ENCODE data around the gene CFD.
"Not testable (repeated sequence)": the region's sequence is repeated elsewhere in the genome, so short reads cannot be mapped to it uniquely, and the experiment has no call there.

Gene CFD

DNA sequence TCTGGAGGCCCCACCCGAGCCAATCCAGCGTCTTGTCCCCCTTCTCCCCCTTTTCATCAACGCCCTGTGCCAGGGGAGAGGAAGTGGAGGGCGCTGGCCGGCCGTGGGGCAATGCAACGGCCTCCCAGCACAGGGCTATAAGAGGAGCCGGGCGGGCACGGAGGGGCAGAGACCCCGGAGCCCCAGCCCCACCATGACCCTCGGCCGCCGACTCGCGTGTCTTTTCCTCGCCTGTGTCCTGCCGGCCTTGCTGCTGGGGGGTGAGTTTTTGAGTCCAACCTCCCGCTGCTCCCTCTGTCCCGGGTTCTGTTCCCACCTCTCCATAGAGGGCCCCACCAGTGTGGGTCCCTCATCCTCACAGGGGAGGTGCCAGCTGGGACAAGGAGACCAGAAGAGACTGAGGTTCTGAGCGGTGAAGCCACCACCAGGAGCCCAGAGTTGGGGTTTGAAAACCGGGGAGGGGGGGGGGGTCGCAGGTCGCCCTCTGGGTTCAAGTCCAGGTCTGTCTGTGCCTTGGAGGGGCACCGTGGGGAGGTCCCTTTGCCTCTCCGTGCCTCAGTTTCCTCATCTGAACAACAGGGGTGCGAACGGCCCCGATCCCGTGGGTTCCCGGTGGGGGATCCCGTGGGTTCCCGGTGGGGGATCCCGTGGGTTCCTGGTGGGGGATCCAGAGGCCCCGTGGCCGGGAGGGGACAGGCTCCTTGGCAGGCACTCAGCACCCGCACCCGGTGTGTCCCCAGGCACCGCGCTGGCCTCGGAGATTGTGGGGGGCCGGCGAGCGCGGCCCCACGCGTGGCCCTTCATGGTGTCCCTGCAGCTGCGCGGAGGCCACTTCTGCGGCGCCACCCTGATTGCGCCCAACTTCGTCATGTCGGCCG is 7.1 kb upstream of the CFD start, which contains the start of gene ELANE:
Gene ELANE (plus strand): TSS at position 168 of the 878 bp plus-strand sequence. CDS start 26 bp downstream, at position 194.
- DNase-seq (ENCODE audit: low read depth in 2 of 2), result no peak

DNA sequence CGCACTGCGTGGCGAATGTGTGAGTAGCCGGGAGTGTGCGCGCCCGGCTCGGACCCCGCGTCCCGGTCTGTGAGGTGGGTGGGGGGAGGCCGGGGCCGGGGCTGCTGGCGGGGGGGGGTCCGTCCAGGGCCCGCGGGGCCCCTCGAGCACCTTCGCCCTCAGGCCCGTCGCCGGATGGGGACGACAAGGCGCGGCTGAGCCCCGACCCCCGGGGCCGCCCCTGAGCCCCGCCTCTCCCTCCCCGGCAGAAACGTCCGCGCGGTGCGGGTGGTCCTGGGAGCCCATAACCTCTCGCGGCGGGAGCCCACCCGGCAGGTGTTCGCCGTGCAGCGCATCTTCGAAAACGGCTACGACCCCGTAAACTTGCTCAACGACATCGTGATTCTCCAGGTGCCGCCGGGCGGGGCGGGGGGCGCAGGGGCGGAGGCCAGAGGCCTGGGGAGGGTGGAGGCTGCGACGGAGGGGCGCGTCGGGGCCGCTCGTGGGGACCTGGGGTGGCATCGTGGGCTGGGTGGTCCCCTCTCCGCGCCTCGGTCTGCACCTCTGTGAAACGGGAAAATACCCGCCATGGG is 6.4 kb upstream of the CFD start:
- DNase-seq (ENCODE audit: low read depth in 2 of 2), result no peak

DNA sequence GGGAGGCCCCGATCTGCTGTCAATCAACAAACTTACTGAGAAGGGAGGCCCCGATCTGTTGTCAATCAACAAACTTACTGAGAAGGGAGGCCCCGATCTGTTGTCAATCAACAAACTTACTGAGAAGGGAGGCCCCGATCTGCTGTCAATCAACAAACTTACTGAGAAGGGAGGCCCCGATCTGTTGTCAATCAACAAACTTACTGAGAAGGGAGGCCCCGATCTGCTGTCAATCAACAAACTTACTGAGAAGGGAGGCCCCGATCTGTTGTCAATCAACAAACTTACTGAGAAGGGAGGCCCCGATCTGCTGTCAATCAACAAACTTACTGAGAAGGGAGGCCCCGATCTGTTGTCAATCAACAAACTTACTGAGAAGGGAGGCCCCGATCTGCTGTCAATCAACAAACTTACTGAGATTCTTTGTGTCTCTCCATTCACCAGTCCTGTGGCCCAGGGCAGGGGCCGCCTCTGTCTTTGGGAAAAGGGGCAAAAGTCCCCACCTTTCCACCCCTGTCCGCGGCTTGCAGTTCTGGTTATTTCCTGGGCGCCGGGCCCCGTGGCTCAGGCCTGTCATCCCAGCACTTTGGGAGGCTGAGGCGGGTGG is 5.7 kb upstream of the CFD start:
- not testable (repeated sequence) for DNase-seq (ENCODE audit: low read depth in 2 of 2)

- DNase-seq (ENCODE audit: low read depth in 2 of 2), result no peak
These were observed 4.9 kb upstream of the CFD start for GRCh38 chr19:854549-854948.

GRCh38 chr19:855142-855541 is 4.3 kb upstream of the CFD start:
- DNase-seq (ENCODE audit: low read depth in 2 of 2), result no peak

GRCh38 chr19:855566-856120 is 3.8 kb upstream of the CFD start:
- no peak for DNase-seq (ENCODE audit: low read depth in 2 of 2)

DNA sequence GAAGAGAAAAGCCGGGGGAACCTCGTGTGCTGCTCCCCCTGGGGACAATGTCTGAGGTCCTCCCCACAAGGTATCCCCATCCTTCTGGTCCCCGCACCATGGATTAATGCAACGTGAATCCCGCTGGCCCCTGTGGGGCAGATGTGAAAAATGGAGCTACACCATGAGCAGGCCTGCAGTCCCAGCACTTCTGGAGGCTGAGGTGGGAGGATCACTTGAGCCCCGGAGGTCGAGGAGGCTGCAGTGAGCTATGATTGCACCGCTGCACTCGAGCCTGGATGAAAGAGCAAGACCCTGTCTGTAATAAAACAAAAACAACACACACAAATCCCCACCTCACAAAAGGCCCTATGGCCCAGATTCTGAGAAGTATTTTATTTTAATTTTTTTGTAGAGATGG is 1.2 kb upstream of the CFD start:
- no peak for DNase-seq (ENCODE audit: low read depth in 2 of 2)

GRCh38 chr19:861141-861755 is 1.8 kb downstream of the CFD start:
- no peak for DNase-seq (ENCODE audit: low read depth in 2 of 2)

- peak; percentile 59 to 60 for DNase-seq (ENCODE audit: low read depth in 2 of 2)
These were observed 2.5 kb downstream of the CFD start for GRCh38 chr19:861756-862580.

DNA sequence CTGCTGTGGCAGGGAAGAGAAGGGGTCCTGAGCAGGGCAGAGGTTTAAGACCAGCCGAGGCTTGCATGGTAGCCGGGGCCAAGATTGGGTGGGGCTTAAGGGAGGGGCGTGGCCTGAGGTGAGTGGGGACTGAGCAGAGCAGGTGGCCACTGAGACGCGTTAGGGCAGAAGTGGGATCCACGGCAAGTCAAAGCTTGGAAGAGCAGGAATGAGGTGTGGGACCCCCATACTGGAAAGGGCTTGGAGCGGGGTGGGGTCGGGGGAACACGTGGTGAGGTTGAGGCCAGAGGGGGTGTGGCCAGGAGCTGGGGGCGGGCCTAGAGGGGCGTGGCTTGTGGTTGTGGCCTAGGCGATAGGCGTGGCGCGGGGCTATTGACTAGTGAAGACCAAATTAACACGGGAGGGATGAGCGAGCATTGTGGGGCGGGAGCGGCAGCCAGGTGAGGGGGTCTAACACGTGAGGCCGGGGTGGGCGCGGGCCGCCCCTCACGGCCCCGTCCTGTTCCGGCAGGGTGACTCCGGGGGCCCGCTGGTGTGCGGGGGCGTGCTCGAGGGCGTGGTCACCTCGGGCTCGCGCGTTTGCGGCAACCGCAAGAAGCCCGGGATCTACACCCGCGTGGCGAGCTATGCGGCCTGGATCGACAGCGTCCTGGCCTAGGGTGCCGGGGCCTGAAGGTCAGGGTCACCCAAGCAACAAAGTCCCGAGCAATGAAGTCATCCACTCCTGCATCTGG is 3.3 kb downstream of the CFD start:
- DNase-seq (ENCODE audit: low read depth in 2 of 2), result peak; percentile 63 to 65

DNA sequence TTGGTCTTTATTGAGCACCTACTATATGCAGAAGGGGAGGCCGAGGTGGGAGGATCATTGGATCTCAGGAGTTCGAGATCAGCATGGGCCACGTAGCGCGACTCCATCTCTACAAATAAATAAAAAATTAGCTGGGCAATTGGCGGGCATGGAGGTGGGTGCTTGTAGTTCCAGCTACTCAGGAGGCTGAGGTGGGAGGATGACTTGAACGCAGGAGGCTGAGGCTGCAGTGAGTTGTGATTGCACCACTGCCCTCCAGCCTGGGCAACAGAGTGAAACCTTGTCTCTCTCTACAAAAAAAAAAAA is 3.8 kb downstream of the CFD start:
- no peak for DNase-seq (ENCODE audit: low read depth in 2 of 2)

DNA sequence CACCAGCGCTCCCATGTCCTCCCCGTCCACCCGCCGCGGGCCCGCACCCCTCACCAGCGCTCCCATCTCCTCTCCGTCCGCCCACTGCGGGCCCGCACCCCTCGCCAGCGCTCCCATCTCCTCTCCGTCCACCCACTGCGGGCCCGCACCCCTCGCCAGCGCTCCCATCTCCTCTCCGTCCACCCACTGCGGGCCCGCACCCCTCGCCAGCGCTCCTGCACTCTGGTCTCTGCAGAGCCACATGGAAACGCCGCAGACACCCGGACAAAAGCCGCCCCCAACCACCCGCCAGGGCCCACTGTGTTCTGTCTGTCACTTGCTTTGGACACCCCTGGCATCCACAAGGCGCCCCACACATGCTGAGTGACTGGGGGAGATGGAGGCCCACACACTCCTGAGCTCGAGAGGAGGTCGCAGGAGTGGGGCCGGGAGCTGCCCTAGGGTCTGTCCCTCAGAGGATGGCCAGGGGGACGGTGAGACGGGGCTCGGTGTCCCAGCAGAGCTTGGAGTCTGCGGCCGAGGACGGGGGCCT is 7.4 kb downstream of the CFD start:
- DNase-seq (ENCODE audit: low read depth in 2 of 2), result no peak

DNA sequence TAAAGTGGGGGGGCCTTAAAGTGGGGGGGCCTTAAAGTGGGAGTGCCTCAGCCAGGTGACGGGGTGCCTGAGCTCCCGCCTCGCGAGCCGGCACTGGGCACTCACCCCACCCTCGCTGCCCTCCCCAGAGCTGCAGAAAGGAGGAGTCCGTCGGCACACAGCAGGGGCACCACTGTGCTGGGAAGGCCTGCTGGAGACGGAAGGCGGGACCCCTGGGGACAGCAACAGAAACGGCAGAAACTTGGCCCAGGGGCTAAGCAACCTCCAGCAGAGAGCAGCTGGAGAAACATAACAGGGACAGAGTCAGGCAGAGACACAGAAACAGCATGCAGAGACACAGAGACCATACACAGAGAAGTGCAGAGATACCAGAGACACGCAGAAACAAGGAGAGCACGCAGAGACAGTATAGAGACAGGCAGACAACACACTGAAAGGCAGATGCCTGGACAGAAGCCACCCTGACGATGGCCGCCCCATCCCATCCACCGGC is 7.9 kb downstream of the CFD start:
- no peak for DNase-seq (ENCODE audit: low read depth in 2 of 2)

DNA sequence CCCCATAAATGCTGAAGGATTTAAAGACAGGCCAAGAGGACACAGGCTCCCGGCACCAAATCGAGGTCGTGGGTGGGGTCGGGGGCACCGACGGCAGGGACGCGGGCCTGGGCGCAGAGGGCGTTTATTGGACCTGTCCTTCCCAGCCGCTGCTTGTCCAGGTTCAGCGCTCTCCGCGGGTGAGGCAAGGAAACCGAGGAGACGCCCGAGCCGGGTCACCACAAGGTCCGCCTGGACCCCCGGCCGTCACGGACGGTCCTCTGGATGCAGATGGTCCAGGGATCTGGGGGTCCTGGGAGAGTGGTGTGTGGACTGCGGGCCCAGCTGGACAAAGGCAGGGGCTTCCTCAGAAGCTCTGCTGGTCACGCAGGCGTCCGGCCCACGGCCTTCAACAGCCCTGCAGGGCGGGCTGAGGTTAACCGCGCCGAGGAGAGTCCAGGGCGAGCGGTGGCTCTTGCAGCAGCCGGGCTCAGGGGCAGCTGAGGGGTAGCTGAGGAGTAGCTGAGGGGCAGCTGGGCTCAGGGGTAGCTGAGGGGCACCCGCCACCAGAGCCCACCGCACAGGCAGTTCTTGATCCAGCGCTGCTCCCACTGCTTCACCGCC is 8.5 kb downstream of the CFD start:
- DNase-seq (ENCODE audit: low read depth in 2 of 2), result no peak

DNA sequence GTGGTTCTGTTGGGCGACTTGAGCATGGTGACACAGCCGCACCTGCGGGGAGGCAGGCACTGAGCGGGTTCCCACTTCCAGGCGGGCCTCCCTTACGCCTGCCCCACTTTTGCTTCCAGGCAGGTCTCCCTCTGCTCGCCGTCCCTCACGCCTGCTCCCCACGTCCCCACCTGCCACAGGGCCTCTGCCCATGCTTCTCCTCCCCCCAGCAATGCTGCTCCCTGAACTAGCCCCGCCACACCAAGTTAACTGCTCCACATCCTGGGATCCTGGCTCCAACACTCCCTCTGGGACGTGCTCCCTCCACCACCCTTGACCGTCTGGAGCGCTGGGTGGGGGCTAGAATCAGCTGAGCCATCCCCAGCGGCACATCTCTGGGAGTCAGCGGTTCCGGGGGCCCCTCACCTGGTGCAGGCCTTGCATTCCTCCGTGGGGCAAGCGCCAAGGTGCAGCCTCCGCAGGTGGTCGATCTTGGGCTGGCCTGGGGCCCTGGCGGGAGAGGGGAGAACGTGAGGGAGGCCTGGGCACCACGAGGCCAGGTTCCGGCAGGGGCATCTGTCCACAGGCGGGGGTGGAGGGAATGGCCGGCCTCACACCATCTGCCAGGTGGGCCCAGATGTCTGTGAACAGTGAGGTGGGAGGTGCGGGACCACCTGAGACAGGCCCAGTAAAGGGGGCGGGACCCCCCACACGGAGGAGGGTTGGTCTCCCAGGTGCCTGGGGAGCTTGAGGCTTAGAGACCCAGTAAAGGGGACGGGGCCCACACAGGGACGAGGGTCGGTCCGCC is 9.2 kb downstream of the CFD start:
- no peak for DNase-seq (ENCODE audit: low read depth in 2 of 2)

GRCh38 chr19:869245-870177 is 10.0 kb downstream of the CFD start:
- no peak for DNase-seq (ENCODE audit: low read depth in 2 of 2)

DNA sequence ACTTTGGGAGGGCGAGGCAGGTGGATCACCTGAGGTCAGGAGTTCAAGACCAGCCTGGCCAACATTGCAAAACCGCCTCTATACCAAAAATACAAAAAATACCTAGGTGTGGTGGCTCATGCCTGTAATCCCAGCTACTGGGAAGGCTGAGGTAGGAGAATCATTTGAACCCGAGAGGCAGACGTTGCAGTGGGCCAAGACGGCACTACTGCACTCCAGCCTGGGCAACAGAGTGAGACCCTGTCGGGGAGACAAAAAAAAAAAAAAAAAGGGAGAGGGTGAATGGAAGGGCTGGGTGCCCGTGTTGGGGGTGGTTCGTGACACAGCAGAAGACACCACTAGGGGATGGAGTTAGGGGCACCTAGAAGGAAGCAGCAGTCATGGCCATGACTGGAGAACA is 10.8 kb downstream of the CFD start:
- no peak for DNase-seq (ENCODE audit: low read depth in 2 of 2)

DNA sequence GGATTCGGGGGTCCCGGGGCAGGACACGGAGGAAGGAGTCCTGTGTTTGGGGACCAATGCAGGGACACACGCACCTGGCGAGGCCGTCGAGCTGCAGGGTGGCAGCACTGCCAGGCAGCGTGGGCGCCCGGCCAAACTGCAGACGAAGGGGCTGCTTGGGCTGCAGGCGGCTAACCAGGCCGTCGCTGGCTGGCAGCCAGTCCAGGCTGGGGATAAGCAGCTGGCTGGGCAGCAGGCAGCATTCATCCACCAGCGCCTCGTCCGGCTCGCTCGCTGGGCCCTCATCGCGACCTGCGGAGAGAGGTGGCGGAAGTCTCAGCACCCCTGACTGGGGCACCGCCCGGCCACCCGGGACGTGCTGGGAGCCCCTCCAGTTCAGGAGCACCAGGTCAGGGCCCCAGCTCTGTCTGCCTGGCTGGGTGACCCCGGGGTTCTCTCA is 11.5 kb downstream of the CFD start:
- no peak for DNase-seq (ENCODE audit: low read depth in 2 of 2)

Data from stimulated activated CD4-positive, alpha-beta T cell treated with anti-CD3 and anti-CD28 coated beads, Interleukin-1b, Interleukin-23, amount 100 ng/mL, for 4 hours (primary cell).